HG03135 (cell line): ENCODE measurements around the gene PRND.
"Not testable (repeated sequence)": the region's sequence is repeated elsewhere in the genome, so short reads cannot be mapped to it uniquely, and the experiment has no call there.

ENCODE experiments used
- ATAC-seq: cut with Tn5 transposase; IDR thresholded peaks from one replicate; pipeline ENCODE4 v1.9.1; 2021; ENCODE audit warnings: mild to moderate bottlenecking, moderate library complexity; ENCODE audit not compliant: unreplicated experiment

PRND gene, protein sequence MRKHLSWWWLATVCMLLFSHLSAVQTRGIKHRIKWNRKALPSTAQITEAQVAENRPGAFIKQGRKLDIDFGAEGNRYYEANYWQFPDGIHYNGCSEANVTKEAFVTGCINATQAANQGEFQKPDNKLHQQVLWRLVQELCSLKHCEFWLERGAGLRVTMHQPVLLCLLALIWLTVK

DNA sequence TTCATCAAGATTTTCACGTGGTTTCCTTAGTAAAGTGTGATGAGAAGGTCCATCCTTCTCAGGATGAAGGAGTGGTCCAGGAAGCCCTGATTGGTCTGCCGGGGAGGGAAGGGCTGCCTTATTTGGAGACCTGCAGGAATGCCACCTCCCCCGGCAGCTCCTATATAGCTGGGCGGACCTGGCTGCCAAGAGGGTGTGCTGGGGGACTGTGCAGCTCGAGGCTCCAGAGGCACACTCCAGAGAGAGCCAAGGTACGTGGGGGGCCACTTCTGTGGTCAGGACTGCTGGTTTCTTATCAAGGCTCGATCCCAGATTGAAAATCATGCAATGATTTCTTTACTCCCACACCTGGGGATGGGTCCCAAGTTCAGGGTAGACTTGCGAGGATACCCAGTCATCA lies at the start of gene PRND:
TSS of gene PRND (plus strand) at position 191 of the 400 bp plus-strand sequence. CDS start 2,643 bp downstream, outside the sequence.
- ATAC-seq, result no peak

DNA sequence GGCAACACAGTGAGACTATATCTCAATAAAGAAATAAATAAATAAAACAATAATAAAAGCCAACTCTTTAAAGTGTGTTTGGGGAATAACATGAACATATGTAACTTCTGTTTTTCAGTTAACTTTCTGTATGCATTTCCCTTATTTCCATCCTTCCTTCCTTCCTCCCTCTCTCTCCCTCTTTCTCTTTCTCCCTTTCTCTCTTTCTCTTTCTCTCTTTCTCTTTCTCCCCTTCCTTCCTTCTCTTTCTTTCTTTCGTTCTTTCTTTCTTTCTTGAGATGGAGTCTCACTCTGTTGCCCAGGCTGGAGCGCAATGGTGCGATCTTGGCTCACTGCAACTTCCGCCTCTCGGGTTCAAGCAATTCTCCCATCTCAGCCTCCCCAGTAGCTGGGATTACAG lies 48.8 kb upstream of the PRND start:
- ATAC-seq, result no peak

DNA sequence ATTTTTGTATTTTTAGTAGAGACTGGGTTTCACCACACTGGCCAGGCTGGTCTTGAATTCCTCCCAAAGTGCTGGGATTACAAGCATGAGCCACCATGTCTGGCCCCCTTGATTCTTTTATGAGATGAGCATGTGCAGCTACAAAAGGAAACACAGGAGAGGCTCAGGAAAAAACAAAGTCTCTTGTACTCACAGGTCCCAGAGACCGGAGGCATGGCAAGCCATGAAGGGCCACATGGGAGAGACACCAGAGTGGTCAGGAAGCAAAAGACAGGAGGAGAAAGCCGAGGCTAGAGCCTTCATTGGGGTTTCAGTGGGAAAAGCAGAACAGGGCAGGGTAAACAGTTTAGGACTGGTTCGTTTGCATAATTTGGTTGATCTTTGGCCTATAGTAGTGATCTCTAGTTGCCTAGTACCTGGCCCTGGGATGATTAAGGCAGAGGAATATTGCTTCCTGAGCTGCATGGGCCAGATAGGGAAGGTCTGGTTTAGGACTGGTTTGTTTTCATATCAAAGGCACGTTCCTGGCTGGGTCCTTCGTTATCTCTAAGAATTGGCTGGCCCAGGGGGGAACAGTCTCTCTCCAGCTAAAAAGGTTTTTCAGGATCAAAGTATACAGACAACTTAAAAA lies 48.2 kb upstream of the PRND start:
- no peak for ATAC-seq

DNA sequence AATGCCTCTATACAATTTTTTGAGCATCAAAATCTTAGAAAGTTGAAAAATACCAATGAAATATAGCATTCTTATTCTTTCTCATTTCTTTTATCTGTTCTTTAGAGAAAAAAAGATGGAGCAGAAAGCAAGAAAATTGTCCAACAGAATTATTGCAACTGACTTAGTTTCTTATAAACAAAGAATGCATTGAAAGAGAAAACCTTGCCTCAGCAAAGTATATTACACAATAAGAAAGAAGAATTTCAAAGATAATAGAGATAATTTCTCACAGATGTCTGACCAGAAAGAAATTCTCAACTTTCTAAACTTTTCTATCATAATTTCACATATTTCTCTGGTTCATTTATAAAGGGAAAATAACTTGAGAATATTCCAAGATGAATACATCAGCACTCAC lies 47.0 kb upstream of the PRND start:
- ATAC-seq, result no peak

DNA sequence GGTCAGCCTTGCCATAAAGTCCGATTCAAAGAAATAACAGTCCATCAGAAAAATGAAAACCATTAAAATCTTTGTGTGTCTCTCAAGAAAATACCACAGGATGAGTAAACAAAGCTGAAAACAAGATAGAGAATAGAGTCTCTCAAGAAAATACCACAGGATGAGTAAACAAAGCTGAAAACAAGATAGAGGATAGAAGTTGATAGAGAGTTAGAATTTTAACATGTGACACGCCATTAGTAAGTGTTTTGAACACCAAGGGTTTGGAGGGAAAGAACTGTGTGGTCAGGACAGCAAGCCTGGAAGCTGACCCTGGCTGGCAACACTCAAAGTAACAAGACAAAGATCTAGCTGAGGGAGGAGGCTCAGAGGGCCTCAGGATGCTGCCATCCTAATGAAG lies 43.9 kb upstream of the PRND start:
- ATAC-seq, result no peak

DNA sequence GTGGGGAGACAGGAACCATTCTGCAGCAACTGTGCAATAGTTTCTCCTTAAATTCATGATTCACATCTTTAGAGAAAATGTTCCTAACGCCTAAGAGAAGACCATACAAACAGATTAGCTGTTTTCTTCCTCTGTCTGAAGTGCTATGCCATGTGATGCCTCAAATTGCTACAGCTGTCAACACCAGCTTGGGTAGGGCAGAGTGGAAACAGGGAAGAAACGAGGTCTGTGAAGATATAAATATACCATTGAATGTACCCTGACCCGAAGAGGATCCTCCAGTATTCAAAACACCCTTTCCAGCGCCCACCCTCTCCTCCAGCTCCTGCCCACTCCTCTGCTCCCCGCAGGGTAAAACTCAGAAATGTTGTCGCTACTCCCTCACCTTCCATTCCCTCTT lies 40.3 kb upstream of the PRND start:
- ATAC-seq, result no peak

DNA sequence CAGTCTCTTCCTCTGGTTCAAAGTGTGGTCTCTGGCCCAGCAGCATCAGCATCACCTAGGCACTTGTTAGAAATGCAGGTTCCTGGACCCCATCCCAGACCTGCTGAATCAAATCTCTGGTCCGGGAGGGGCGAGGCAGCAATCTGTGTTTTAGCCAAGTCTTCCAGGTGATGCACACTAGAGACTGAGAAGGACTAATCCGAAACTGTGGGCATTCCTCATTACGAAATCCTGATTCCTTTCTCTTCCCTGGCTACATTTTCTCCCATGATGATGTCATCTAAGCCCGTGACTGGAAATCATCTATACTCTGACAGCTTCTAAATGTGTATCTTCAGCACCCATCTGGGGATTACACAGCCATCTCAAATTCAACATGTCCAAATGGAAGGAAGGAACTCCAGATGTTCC lies 39.7 kb upstream of the PRND start:
- no peak for ATAC-seq

DNA sequence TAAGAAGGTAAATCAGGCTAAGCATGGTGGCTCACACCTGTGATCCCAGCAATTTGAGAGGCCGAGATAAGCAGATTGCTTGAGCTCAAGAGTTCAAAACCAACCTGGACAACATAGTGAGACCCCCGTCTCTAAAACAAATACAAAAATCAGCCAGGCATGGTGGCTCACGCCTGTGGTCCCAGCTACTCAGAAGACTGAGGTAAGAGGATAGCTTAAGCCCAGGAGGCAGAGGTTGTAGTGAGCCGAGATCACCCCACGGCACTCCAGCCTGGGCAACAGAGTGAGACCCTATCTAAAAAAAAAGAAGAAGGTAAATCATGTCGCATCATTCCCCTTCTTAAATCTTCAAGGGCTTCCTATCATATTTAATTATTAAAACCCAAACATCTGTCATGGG lies 39.0 kb upstream of the PRND start:
- no peak for ATAC-seq

DNA sequence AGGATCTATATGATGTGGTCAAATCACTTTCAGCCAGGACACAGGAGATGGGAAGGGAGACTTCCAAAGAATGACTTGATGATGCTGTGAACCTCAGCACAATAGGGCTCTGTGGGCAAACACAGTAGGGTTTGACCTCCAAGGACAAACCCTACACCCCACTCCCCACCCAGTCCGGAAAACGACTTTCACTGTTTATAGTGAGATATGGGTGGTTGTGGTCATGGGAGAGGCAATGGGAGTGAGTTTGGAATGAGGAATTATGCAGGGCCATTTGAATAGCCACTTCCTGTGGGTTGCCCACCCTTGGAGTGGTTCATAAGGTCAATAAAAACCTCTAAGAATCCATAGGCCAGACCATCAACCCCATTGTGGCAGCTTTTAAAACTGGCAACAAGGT lies 38.4 kb upstream of the PRND start:
- no peak for ATAC-seq

DNA sequence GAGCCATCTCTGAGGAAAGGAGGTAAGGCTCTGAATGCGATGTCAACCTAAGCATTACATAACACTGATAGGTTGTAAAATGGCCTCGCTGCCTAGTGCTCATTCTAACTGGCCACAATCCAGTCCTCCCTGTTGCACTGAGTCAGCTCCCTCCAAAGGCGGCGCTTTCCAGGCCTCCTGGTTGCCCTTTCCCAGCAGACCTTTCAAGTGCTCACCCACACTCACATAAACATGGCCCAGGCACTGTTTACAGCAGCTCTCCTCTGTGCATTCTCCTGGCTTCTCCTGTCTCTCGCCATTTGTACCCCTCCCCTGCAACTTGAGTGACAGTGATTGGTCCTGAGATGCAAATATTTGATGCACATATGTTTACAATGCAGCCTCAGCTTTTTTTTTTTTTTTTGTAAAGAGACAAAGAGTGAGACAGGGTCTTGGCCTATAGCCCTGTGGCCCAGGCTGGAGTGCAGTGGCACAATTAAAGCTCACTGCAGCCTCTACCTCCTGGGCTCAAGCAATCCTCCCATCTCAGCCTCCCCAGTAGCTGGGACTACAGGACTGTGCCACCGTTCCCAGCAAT lies 36.8 kb upstream of the PRND start:
- ATAC-seq, result no peak

DNA sequence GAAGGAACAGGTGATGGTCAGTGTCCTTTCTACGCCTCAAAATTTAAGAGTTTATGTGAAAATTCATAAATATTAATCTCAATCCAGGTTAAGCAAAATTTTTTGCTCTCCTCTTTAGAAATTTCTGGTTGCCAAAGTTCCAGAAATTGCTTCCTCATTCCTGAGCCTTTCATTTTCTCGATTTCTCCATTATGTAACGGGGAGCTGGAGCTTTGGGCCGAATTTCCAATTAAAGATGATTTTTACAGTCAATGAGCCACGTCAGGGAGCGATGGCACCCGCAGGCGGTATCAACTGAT lies 35.8 kb upstream of the PRND start:
- ATAC-seq, result no peak

DNA sequence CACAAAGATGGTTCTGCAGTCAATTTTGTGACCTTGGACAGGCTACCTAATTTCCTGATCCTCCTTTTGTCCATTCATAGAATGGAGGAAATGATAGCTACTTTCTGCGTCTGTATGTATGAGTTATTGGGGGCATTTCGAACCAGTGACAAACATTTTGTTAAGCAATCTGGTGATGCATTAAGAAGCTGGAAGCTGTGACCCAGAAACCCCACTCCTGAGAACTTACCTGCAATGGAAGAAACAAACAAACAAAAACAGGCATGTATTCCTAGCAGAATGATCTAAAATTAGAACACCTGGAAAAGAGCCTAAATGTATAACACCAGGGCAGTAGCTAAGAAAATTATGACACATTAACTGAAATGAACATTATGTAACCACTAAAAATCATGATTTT lies 33.4 kb upstream of the PRND start:
- no peak for ATAC-seq

DNA sequence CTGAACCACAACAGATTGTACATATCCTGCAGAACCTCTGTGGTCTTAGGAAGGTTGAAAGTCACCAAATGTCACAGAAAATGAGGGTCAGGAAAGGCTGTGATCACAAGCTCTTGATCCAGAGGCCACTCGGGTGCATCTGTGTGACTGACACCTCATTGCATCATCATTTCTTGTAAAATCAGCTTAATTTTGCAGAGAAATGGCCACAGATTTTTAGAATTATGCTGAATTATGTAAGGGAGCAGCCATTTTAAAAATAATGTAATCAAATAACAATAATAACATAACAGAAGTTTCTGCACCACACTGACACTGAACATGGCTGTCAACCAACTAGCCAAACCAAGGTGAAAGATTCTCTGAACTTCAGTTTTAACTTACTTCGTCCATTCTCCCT lies 32.5 kb upstream of the PRND start:
- ATAC-seq, result no peak

DNA sequence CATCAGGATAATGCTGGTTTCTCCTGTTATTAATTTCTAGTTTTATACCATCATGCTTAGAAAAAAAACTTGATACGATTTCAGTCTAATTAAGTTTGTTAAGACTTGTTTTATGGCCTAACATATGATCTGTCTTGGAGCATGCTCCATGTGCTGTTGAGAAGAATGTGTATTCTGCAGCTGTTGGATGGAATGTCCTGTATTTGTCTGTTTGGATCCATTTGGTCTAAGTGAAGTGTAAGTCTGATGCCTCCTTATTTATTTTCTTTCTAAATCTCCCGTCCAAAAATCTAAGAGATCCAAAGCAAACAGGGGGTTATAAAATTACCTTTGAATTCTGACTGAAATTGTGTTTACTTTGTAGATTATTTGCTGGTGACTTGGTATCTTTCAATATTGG lies 30.0 kb upstream of the PRND start:
- no peak for ATAC-seq

DNA sequence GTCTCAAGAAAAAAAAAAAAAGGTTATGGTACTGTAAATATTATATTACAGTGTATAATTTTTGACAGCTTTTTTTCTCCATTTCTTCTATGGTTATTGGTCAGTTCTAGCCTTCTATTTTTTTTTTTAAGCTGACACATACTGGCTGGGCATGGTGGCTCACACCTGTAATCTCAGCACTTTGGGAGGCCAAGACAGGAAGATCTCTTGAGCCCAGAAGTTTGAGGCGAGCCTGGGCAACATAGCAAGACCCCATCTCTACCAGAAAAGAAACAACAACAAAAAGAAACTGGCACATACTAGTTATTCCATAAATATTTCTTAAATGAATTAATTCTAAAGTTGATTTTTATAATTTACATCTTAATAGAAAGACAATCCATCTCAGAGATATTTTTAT lies 27.6 kb upstream of the PRND start:
- ATAC-seq, result no peak

DNA sequence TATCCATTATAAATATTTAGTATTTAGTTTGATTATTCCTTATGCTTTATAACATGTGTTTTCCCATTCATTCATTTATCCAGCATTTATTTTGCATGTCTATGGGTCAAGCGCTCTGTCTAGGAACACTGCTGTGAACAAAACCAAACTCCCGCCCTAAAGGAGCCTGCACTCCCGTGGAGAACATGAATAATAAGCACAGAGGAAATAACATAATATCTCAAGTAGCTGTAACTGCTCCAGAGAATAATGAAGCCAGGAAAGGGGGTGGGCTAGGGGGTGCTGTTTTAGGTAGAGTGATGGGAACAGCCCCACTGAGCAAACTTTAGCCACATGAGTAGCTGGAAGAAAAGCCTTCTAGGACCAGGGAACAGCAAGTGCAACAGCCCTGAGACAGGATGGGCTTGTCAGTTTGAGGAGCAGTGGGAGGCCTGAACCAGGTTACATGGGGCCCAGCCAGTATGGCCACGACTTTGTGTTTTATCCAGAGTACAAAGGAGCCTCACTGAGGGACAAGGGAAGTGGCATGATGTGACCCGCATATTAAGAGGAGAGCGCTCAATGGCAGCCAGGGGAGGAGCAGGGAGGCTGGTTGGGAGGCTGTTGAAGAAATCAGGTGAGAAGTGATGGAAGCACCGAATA lies 24.4 kb upstream of the PRND start:
- ATAC-seq, result no peak

DNA sequence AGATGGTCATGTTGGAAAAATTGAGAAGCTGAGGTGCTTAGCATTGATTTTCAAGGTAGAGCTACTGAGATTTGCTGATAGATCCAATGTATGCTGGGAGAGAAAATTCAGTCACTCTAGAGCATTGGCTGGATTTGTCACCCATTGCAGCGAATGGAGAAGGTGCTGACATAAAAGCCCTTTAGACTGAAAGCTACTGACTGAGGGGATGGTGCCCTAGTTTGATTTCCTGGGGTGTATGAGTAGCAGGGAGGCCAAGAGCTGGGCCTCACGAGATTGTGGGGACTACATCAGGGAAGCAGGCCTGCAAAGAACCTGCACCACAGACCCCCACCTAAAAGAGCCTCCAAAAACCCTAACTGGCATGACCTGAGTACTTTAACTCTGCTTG lies 23.9 kb upstream of the PRND start:
- no peak for ATAC-seq

DNA sequence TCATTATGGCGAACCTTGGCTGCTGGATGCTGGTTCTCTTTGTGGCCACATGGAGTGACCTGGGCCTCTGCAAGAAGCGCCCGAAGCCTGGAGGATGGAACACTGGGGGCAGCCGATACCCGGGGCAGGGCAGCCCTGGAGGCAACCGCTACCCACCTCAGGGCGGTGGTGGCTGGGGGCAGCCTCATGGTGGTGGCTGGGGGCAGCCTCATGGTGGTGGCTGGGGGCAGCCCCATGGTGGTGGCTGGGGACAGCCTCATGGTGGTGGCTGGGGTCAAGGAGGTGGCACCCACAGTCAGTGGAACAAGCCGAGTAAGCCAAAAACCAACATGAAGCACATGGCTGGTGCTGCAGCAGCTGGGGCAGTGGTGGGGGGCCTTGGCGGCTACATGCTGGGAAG lies 22.5 kb upstream of the PRND start:
- ATAC-seq, result no peak

DNA sequence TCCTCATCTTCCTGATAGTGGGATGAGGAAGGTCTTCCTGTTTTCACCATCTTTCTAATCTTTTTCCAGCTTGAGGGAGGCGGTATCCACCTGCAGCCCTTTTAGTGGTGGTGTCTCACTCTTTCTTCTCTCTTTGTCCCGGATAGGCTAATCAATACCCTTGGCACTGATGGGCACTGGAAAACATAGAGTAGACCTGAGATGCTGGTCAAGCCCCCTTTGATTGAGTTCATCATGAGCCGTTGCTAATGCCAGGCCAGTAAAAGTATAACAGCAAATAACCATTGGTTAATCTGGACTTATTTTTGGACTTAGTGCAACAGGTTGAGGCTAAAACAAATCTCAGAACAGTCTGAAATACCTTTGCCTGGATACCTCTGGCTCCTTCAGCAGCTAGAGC lies 21.8 kb upstream of the PRND start:
- no peak for ATAC-seq

DNA sequence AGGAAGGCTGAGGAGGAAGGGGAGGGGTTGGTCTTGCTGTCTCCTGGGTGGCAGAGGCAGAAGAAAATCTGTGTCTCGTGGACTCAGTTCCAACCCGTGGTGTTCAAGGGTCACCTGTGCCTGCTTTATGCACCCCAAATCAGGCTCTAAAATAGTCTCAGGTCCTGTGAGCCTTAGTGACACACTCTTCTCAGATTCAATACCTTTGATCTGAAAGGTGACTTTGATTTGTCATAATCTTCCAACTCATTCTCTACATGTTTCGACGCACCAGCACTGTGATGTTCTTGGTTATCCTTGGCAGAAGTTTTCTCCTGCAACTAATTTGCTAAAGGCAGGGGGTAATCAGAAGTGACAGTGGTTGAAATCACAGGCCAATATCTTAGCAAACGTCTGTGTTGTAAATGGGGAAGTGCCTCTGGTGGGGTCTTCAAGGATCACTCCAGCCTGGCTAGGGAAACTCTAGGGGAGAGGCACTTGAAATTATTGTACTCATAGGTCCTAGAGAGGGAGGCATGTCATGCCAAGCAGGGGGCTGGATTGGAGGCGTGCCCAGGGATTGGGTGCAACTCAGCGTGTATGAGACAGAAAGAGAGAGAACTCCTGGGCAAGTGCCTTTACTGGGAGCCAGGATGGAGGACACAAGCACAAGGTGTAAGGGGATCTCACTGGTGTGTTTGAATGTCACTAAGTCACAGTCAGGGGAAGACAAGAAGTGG lies 19.0 kb upstream of the PRND start:
- no peak for ATAC-seq

DNA sequence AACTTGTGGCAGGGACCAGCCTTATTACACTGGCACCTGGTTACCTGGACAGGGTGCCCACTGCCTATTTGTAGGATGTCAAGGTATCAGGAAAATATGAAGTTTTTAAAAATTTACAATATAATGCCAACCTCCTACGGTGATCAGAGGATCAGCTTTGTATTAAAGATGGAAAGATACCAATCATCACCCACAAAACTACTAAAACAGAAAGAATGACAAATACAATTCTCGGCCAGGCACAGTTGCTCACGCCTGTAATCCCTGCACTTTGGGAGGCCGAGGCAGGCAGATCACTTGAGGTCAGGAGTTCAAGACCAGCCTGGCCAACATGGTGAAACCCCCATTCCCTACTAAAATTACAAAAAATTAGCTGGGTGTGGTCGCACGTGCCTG lies 18.4 kb upstream of the PRND start:
- no peak for ATAC-seq

DNA sequence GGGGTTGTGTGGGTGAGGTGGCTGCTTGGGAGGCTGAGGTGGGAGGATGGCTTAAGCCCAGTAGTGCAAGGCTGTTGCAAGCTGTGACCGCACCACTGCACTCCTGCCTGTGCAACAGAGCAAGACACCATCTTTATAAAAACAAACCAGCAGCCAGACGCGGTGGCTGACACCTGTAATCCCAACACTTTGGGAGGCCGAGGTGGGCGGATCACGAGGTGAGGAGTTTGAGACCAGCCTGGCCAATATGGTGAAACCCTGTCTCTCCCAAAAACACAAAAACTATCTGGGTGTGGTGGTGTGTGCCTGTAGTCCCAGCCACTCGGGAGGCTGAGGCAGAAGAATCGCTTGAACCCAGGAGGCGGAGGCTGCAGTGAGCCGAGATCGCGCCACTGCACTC lies 14.8 kb upstream of the PRND start:
- ATAC-seq, result not testable (repeated sequence)
